Measurements from ENCODE around the gene PLEKHM3.

DNA sequence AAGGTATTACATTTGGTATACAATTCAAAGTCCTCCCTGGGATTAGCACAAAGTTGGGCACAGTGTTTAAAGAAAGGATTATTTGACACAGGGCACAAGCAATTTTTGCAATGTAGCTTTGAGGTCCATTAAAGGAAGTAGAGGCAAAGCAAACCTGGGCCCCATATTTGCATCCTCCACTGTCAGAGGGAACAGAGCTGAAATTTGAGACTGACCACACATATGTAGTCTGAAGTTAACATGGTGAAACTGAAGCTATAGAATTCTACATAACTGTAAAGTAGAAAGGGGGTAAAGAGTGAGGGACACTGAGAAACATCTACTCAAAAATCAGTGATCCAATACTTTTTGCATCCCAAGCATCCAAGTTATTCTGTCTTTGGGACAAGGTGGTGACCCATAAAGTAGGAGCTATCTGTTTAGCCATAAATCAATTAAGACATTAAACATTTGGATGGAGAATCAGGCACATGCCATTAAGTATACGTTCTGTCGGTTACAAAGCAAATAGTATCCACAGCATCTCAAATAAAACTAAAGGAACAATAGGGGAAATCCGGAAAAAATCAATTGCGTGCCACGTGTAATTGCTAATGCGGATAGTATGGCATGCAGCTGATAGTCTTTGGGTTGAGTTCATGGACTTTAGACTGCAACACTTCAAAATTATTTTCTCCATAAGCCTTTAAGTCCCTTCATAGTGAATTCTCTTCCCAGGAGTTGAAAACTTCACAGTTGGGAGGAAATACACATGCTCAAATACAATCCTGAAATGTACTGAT, 72.6 kb downstream of the PLEKHM3 start:
- TF ChIP-seq CTCF (IDR thresholded peaks at IDR 0.05), result no peak
- no peak for TF ChIP-seq EP300 (IDR thresholded peaks at IDR 0.05)
